ENCODE data around the gene PHF2.

The PHF2 gene

DNA sequence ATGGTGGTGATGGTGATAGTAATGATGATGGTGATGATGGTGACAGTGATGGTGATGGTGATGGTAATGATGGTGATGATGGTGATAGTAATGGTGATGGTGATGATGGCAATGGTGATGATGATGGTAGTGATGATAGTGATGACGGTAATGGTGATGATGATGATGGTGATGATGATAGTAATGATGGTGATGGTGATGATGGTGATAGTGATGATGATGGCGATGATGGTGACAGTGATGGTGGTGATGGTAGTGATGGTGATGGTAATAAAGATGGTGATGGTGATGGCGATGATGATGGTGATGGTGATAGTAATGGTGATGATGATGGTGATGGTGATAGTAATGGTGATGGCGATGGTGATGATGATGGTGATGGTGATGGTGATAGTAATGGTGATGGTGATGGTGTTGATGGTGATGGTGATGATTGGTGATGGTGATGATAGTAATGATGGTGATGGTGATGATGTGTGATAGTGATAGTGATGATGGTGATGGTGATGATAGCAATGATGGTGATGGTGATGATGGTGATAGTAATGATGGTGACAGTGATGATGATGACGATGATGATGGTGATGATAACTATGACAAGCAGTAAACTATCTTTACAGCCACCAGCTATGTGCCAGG lies 38.6 kb downstream of the PHF2 start:
- no peaks in the 10 kb centered on the region for H3K27me3 ChIP-seq (ENCODE audit: insufficient read depth, poor library complexity, severe bottlenecking)

GRCh38 chr9:93616044-93616443 lies 39.7 kb downstream of the PHF2 start:
- TF ChIP-seq, protein P1, sequence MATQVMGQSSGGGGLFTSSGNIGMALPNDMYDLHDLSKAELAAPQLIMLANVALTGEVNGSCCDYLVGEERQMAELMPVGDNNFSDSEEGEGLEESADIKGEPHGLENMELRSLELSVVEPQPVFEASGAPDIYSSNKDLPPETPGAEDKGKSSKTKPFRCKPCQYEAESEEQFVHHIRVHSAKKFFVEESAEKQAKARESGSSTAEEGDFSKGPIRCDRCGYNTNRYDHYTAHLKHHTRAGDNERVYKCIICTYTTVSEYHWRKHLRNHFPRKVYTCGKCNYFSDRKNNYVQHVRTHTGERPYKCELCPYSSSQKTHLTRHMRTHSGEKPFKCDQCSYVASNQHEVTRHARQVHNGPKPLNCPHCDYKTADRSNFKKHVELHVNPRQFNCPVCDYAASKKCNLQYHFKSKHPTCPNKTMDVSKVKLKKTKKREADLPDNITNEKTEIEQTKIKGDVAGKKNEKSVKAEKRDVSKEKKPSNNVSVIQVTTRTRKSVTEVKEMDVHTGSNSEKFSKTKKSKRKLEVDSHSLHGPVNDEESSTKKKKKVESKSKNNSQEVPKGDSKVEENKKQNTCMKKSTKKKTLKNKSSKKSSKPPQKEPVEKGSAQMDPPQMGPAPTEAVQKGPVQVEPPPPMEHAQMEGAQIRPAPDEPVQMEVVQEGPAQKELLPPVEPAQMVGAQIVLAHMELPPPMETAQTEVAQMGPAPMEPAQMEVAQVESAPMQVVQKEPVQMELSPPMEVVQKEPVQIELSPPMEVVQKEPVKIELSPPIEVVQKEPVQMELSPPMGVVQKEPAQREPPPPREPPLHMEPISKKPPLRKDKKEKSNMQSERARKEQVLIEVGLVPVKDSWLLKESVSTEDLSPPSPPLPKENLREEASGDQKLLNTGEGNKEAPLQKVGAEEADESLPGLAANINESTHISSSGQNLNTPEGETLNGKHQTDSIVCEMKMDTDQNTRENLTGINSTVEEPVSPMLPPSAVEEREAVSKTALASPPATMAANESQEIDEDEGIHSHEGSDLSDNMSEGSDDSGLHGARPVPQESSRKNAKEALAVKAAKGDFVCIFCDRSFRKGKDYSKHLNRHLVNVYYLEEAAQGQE (IDR thresholded peaks at IDR 0.05; ENCODE audit: insufficient replicate concordance, low read depth) = no peak
- TF ChIP-seq, protein P2, sequence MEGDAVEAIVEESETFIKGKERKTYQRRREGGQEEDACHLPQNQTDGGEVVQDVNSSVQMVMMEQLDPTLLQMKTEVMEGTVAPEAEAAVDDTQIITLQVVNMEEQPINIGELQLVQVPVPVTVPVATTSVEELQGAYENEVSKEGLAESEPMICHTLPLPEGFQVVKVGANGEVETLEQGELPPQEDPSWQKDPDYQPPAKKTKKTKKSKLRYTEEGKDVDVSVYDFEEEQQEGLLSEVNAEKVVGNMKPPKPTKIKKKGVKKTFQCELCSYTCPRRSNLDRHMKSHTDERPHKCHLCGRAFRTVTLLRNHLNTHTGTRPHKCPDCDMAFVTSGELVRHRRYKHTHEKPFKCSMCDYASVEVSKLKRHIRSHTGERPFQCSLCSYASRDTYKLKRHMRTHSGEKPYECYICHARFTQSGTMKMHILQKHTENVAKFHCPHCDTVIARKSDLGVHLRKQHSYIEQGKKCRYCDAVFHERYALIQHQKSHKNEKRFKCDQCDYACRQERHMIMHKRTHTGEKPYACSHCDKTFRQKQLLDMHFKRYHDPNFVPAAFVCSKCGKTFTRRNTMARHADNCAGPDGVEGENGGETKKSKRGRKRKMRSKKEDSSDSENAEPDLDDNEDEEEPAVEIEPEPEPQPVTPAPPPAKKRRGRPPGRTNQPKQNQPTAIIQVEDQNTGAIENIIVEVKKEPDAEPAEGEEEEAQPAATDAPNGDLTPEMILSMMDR (IDR thresholded peaks at IDR 0.05; ENCODE audit: insufficient read depth, low read length) = no peak
- TF ChIP-seq GABPA (IDR thresholded peaks at IDR 0.05; ENCODE audit: low read depth) = no peak
- no peak for TF ChIP-seq SPI1 (IDR thresholded peaks at IDR 0.05; ENCODE audit: borderline replicate concordance, low read depth)
- TF ChIP-seq POLR2AphosphoS5 (IDR thresholded peaks at IDR 0.05; ENCODE audit: low read depth) = no peak
- DNase-seq (ENCODE audit: low read depth in 1 of 2, low spot score in 1 of 2) = no peak
- Histone ChIP-seq H3K27me3 (ENCODE audit: insufficient read depth, poor library complexity, severe bottlenecking) (no peaks in the 10 kb centered on the region), H3K4me3 (replicated peaks; ENCODE audit: insufficient read depth, low read length) (no peak overlapping the region), H3K27ac (replicated peaks) (no peak overlapping the region)

More for the DNA sequence above, 38.6 kb downstream of the PHF2 start:
- no peak for DNase-seq (ENCODE audit: low read depth in 1 of 2, low spot score in 1 of 2)
- no peak overlapping the region for H3K4me3 ChIP-seq (replicated peaks; ENCODE audit: insufficient read depth, low read length)
- H3K27ac ChIP-seq (replicated peaks) = no peak overlapping the region
- TF ChIP-seq, protein P1 (IDR thresholded peaks at IDR 0.05; ENCODE audit: insufficient replicate concordance, low read depth) = no peak
- TF ChIP-seq POLR2AphosphoS5 (IDR thresholded peaks at IDR 0.05; ENCODE audit: low read depth) (no peak), SPI1 (IDR thresholded peaks at IDR 0.05; ENCODE audit: borderline replicate concordance, low read depth) (no peak), GABPA (IDR thresholded peaks at IDR 0.05; ENCODE audit: low read depth) (no peak)
- TF ChIP-seq, protein P2 (IDR thresholded peaks at IDR 0.05; ENCODE audit: insufficient read depth, low read length) = no peak

- no peaks in the 10 kb centered on the region for H3K27me3 ChIP-seq (ENCODE audit: insufficient read depth, poor library complexity, severe bottlenecking)
Measured at GRCh38 chr9:93617273-93617672, 40.9 kb downstream of the PHF2 start.

More at GRCh38 chr9:93617273-93617672, 40.9 kb downstream of the PHF2 start:
- no peak for TF ChIP-seq GABPA (IDR thresholded peaks at IDR 0.05; ENCODE audit: low read depth)
- TF ChIP-seq, protein P1 (IDR thresholded peaks at IDR 0.05; ENCODE audit: insufficient replicate concordance, low read depth) = no peak
- TF ChIP-seq, protein P2 (IDR thresholded peaks at IDR 0.05; ENCODE audit: insufficient read depth, low read length) = no peak
- no peak for TF ChIP-seq SPI1 (IDR thresholded peaks at IDR 0.05; ENCODE audit: borderline replicate concordance, low read depth)
- no peak for TF ChIP-seq POLR2AphosphoS5 (IDR thresholded peaks at IDR 0.05; ENCODE audit: low read depth)
- H3K4me3 ChIP-seq (replicated peaks; ENCODE audit: insufficient read depth, low read length) = no peak overlapping the region
- no peak for DNase-seq (ENCODE audit: low read depth in 1 of 2, low spot score in 1 of 2)
- no peak overlapping the region for H3K27ac ChIP-seq (replicated peaks)
